ENCODE measurements around the gene CLCN2. TPM values are rescaled to one million over a fixed set of nuclear protein-coding genes. Genes with fewer than 3 reads are reported as not detected.

Gene CLCN2
- total RNA-seq, 1 experiment from 2014 or later = 21.6 TPM

DNA sequence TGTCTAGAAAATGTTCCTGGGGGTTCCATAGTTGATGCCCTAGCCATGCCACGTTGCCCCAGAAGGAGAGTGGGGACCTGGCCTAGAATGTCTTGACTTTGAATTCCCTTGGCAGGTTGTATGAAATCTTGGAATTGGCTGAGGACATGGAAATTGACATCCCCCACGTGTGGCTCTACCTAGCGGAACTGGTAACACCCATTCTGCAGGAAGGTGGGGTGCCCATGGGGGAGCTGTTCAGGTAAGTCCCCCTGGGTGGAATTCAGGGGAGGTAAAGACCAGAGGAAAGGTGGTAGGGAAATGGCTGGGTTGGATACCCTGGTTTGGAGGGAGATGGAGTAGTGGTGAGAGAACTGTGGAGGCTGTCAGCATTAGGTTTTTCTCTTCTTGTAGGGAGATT lies 32.9 kb downstream of the CLCN2 start:
- H3K79me2 ChIP-seq (ENCODE audit: insufficient read depth, low read length) = peaks cover 98% of the 10 kb centered on the region
- CTCF ChIA-PET = no interaction called here
- POLR2A ChIA-PET = interaction anchor here (1.1 kb wide), 1 partner anchor 9 kb away, joined by 3 read pairs; no protein-coding TSS in a partner anchor
- intact Hi-C loops (cut with micrococcal nuclease) = no loop called here
- ATAC-seq = no peak
- no peak overlapping the region for H2AFZ ChIP-seq (ENCODE audit: low read depth, low read length, poor library complexity, severe bottlenecking)
- H3K27me3 ChIP-seq (ENCODE audit: insufficient read depth, low read length) = no peaks in the 10 kb centered on the region
- H3K9ac ChIP-seq (ENCODE audit: low read length) = no peak overlapping the region
- H3K27ac ChIP-seq (ENCODE audit: low read depth, low read length) = no peak overlapping the region
- H3K4me1 ChIP-seq (ENCODE audit: control insufficient read depth in 1 of 2, insufficient read depth in 2 of 2, low read length in 2 of 2) = peaks cover 0 to 33% of the 10 kb centered on the region in 2 experiments; a peak in 2 of 4 replicates
- no peaks in the 10 kb centered on the region for H3K9me3 ChIP-seq (ENCODE audit: control insufficient read depth in 1 of 2, insufficient read depth in 1 of 2, low read depth in 1 of 2, low read length in 2 of 2)
- peaks cover 84 to 97% of the 10 kb centered on the region in 2 experiments for H3K36me3 ChIP-seq (ENCODE audit: control insufficient read depth in 1 of 2, insufficient read depth in 2 of 2, low read length in 2 of 2)
- no peak overlapping the region for H3K4me3 ChIP-seq (replicated peaks in 1 of 2; ENCODE audit: low read depth in 1 of 2, low read length in 2 of 2)
- peaks cover 19% of the 10 kb centered on the region; the same call in 1 of the 2 replicates for H4K20me1 ChIP-seq (ENCODE audit: insufficient read depth)
- TF ChIP-seq, protein P1, sequence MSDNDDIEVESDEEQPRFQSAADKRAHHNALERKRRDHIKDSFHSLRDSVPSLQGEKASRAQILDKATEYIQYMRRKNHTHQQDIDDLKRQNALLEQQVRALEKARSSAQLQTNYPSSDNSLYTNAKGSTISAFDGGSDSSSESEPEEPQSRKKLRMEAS (IDR thresholded peaks at IDR 0.05) = no peak
- TF ChIP-seq SIN3A (IDR thresholded peaks at IDR 0.05; ENCODE audit: low read depth) (no peak), POLR2A (IDR thresholded peaks at IDR 0.05; ENCODE audit: borderline replicate concordance, extremely low read depth, insufficient read depth, insufficient read length) (no peak), POLR2AphosphoS5 (IDR thresholded peaks at IDR 0.05; ENCODE audit: low read depth, low read length) (no peak), CBX3 (IDR thresholded peaks at IDR 0.05; ENCODE audit: low read depth) (no peak)
- TF ChIP-seq, protein P2, sequence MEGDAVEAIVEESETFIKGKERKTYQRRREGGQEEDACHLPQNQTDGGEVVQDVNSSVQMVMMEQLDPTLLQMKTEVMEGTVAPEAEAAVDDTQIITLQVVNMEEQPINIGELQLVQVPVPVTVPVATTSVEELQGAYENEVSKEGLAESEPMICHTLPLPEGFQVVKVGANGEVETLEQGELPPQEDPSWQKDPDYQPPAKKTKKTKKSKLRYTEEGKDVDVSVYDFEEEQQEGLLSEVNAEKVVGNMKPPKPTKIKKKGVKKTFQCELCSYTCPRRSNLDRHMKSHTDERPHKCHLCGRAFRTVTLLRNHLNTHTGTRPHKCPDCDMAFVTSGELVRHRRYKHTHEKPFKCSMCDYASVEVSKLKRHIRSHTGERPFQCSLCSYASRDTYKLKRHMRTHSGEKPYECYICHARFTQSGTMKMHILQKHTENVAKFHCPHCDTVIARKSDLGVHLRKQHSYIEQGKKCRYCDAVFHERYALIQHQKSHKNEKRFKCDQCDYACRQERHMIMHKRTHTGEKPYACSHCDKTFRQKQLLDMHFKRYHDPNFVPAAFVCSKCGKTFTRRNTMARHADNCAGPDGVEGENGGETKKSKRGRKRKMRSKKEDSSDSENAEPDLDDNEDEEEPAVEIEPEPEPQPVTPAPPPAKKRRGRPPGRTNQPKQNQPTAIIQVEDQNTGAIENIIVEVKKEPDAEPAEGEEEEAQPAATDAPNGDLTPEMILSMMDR (IDR thresholded peaks at IDR 0.05 in 2 of 3, conservative IDR thresholded peaks at IDR 0.05 in 1 of 3; ENCODE audit: borderline replicate concordance in 1 of 3, insufficient read depth in 1 of 3, low read depth in 2 of 3, low read length in 2 of 3) = no peak
- TF ChIP-seq, protein P3, sequence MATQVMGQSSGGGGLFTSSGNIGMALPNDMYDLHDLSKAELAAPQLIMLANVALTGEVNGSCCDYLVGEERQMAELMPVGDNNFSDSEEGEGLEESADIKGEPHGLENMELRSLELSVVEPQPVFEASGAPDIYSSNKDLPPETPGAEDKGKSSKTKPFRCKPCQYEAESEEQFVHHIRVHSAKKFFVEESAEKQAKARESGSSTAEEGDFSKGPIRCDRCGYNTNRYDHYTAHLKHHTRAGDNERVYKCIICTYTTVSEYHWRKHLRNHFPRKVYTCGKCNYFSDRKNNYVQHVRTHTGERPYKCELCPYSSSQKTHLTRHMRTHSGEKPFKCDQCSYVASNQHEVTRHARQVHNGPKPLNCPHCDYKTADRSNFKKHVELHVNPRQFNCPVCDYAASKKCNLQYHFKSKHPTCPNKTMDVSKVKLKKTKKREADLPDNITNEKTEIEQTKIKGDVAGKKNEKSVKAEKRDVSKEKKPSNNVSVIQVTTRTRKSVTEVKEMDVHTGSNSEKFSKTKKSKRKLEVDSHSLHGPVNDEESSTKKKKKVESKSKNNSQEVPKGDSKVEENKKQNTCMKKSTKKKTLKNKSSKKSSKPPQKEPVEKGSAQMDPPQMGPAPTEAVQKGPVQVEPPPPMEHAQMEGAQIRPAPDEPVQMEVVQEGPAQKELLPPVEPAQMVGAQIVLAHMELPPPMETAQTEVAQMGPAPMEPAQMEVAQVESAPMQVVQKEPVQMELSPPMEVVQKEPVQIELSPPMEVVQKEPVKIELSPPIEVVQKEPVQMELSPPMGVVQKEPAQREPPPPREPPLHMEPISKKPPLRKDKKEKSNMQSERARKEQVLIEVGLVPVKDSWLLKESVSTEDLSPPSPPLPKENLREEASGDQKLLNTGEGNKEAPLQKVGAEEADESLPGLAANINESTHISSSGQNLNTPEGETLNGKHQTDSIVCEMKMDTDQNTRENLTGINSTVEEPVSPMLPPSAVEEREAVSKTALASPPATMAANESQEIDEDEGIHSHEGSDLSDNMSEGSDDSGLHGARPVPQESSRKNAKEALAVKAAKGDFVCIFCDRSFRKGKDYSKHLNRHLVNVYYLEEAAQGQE (IDR thresholded peaks at IDR 0.05; ENCODE audit: low read depth) = no peak
- TF ChIP-seq, protein P4, sequence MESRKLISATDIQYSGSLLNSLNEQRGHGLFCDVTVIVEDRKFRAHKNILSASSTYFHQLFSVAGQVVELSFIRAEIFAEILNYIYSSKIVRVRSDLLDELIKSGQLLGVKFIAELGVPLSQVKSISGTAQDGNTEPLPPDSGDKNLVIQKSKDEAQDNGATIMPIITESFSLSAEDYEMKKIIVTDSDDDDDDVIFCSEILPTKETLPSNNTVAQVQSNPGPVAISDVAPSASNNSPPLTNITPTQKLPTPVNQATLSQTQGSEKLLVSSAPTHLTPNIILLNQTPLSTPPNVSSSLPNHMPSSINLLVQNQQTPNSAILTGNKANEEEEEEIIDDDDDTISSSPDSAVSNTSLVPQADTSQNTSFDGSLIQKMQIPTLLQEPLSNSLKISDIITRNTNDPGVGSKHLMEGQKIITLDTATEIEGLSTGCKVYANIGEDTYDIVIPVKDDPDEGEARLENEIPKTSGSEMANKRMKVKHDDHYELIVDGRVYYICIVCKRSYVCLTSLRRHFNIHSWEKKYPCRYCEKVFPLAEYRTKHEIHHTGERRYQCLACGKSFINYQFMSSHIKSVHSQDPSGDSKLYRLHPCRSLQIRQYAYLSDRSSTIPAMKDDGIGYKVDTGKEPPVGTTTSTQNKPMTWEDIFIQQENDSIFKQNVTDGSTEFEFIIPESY (IDR thresholded peaks at IDR 0.05; ENCODE audit: extremely low read depth, insufficient replicate concordance, low read length) = no peak
- TF ChIP-seq, protein P5, sequence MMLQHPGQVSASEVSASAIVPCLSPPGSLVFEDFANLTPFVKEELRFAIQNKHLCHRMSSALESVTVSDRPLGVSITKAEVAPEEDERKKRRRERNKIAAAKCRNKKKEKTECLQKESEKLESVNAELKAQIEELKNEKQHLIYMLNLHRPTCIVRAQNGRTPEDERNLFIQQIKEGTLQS (IDR thresholded peaks at IDR 0.05) = no peak
- BruUV-seq (replicated peaks) = no TSS peak
- no peak overlapping the region for H3K4me2 ChIP-seq (ENCODE audit: low read length)
- no peaks in the 10 kb centered on the region for H3K9me2 ChIP-seq (ENCODE audit: insufficient read depth)
- RAD21 ChIA-PET (ENCODE audit: low non-redundant PET in 1 of 2, low total read pairs in 2 of 2, uncharacterized antibody in 2 of 2, unreplicated experiment in 2 of 2) = no interaction called here
- no peak for DNase-seq (ENCODE audit: low read depth, low spot score)
